LoVo (cell line): ENCODE results near the gene KRT40.

Experiments
- DNase-seq: peaks from one replicate; pipeline ENCODE4 v3.0.0-alpha.2; 2016; ENCODE audit warnings: low spot score

The KRT40 gene

DNA sequence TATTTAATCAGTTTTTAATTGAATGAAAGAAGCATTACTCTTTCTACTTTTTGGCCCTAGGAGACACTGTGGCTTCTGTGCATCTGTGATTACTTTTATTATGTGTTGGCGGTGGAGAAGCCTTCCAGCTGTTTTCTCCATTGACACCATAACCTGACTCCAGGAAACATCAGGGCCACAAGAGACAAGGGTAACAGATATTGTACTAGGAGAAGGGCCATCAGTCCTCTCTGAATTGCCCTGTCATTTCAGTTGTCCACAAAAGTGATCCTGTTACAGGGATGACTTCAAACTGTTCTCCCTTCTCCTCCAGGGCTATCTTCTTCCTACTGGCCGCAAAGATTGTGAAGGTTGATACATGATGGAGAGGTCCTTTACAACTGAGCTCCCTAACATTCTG is 32.0 kb downstream of the KRT40 start:
- no peak for DNase-seq

GRCh38 chr17:40951011-40951622 is 33.0 kb downstream of the KRT40 start:
- DNase-seq, result peak; percentile 13

DNA sequence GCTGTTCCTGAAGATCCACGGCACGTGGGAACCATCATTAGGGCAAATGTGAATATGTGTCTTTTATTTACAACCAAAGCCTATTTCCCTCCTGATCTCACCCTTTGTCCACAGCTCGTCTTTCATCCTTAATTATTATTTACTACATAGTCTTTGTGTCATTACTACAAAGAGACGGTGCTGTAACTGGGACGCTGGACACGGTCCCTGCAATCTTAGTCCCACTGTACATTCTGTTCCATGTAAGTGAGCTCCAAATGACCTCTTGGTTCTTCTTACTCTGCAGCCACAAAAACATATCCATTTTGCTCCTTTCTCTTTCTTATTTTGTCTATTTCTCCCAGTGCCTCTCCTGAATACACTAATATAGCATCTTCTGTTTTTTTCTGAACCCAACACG is 34.0 kb downstream of the KRT40 start:
- no peak for DNase-seq

- no peak for DNase-seq
Measured at GRCh38 chr17:40949418-40949817, 34.7 kb downstream of the KRT40 start.

GRCh38 chr17:40947929-40948328 is 36.2 kb downstream of the KRT40 start:
- no peak for DNase-seq

DNA sequence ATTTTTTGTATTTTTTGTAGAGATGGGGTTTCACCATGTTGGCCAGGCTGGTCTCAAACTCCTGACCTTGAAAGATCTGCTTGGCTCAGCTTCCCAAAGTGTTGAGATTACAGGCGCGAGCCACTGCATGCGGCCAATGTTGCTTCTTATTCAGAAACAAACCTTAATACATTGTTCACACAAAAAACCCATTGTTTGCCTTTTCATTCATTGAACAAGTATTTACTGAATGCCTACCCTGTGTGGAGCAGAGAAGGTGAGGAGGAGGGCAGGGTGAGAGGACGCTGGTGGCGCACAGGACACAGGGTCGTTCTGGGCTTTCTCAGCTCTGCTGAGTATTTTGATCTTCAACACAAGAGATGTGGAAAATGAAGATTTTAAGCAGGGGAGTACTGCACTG is 38.7 kb downstream of the KRT40 start:
- no peak for DNase-seq

- DNase-seq, result no peak
Measured at GRCh38 chr17:40944531-40944930, 39.6 kb downstream of the KRT40 start.

- DNase-seq, result no peak
Measured at GRCh38 chr17:40942553-40942952, 41.6 kb downstream of the KRT40 start.

DNA sequence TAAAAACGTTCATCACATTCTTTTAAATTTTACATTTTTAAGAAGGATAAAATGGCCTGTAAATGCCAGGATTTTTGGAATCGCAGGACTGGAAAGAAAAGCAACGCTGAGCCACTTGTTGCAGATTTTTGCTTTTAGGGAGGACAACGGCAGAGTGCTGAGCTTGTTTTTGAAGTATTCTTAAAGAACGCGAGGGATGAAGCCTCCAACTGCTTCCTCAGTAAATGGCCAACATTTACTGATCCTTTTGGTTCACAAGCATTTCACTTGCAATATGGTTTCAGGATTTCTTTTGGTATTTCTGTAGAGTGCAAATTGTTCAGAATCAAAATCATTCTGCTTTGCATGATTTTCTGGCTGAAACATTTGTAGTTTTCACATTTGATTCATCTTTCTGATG is 43.9 kb downstream of the KRT40 start:
- DNase-seq, result no peak

DNA sequence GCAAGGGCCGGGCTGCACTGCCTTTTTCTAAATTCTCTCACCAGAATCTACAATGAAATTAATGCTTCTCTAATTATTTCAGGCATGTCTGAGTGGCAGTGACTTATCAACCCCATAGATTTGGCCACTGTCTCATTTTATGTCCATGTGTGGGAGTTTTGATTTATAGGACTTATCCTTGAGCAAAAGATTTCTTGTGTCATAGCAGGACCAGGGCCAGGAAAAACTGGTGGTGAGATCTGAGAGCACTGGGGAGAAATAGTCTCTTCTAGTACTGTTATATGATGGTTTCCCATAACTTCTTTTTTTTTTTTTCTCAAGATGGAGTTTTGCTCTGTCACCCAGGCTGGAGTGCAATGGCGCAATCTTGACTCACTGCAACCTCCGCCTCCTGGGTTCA is 45.1 kb downstream of the KRT40 start:
- no peak for DNase-seq

GRCh38 chr17:40937384-40937819 is 46.7 kb downstream of the KRT40 start, which contains the start of gene KRT23:
Gene KRT23, minus strand, starts transcription at chr17:40937646. Its CDS starts 1,043 bp downstream, at chr17:40936603.
- DNase-seq, result no peak

- DNase-seq, result no peak
Measured at GRCh38 chr17:40936976-40937375, 47.1 kb downstream of the KRT40 start.

DNA sequence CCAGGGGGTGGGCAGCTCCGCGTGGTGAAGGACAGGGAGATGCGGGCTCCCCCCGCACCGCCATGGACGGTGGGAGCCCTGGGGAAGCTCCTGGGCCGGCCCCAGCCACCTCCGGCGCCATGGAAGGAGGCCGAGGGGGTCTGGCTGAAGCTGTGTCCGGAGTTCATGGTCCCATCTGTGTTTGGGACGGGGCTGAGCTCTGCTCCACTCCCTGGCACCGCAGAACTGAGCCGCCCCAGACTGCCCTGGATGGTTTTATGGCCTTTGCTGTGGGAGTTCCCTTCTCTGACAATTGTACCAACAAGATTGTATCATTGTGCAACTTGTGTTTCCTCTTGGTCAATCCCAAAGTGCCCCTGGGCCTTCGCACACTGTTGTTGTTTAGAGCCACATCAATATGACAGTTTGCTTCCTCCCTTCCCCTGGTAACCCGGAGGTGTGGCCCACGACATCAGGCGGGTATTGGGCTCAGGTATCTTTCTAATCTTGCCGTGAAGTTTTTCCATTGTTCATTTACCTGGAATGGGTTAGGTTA is 47.6 kb downstream of the KRT40 start:
- no peak for DNase-seq

DNA sequence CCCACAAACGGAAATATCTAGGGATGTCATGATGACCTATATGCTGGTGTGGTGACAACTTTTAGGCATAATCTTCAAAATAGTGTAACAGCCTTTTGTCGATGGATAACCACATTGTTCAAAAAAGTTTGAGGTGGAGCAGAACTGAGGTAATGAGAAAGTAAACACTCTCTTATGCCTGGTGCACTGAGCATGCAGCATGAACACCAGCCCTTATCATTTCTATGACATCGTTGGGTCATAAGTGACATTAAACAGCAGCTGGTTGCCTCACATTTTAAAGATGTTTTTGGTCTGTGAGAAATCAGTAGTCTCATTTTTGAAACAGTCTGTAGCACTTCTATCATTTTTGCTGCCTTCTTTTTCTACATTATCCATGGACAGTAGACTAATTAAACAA is 48.5 kb downstream of the KRT40 start:
- no peak for DNase-seq

DNA sequence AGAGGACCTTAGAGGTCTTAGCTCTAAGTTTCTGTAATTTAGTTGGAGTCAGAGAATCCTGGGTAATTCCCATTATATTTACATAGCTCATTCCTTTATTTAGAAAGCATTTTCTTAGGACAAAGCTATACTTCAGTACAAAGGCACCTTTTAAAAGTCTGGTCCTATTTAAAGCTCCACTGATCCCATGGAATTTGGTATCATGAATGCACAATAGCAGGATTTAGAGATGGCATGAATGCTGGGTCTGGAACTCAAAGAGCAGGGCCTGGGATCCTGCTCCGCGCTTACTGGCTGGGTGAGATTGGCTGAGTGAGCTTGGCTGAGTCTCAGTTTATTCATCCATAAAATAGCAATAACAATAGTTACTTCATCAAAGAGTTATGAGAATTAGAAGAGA is 51.5 kb downstream of the KRT40 start:
- no peak for DNase-seq

GRCh38 chr17:40931311-40931710 is 52.8 kb downstream of the KRT40 start:
- no peak for DNase-seq
